BJ (cell line): ENCODE data around the gene ADCYAP1. TPM values are rescaled to one million over a fixed set of nuclear protein-coding genes. Genes with fewer than 3 reads are reported as not detected.

Source experiments
- CTCF ChIA-PET: fragments of 350-600 bp; formaldehyde crosslinking; extraction: SDS; loops from one replicate; lab custom pipeline; 2021; ENCODE audit warnings: antibody characterized with exemption, inconsistent platforms; lab: Yijun Ruan, JAX
- POLR2A ChIA-PET: fragments of 300-600 bp; sonication (Branson Sonifier 250); formaldehyde crosslinking; extraction: SDS; loops from one replicate; lab custom pipeline; 2021; ENCODE audit warnings: antibody characterized with exemption; lab: Charles Lee
- DNase-seq: peaks from one replicate; pipeline ENCODE4 v3.0.0-alpha.2; 2011; ENCODE audit warnings: low read depth
- H3K27me3 ChIP-seq: 2 replicates; pipeline ENCODE4 v1.6.0; 2011; ENCODE audit warnings: low read length; ENCODE audit not compliant: control insufficient read depth, insufficient read depth
- H3K36me3 ChIP-seq: 2 replicates; pipeline ENCODE4 v1.5.1; 2011; ENCODE audit warnings: low read length; ENCODE audit not compliant: control insufficient read depth, insufficient read depth
- H3K4me3 ChIP-seq: 2 replicates; pipeline ENCODE4 v1.5.1; 2011; ENCODE audit warnings: low read depth, mild to moderate bottlenecking, control low read depth, low read length
- CTCF ChIP-seq: IDR thresholded peaks from 2 replicates; pipeline ENCODE4 v1.5.1; 2011; ENCODE audit warnings: low read depth, mild to moderate bottlenecking, control low read depth, inconsistent platforms, low read length, moderate library complexity; ENCODE audit not compliant: insufficient read depth
- polyA plus RNA-seq: library from polyadenylated mRNA; depleted of rRNA; stranded (reverse); fragments of >200 nt; gene quantifications from 2 replicates; pipeline ENCODE4 v1.2.3, GENCODE V29; 2011

Gene ADCYAP1
- polyA plus RNA-seq, 1 experiment, result 0.06 TPM

GRCh38 chr18:896315-896714 lies 8.4 kb upstream of the ADCYAP1 start:
- CTCF ChIA-PET, result interaction anchor here (0.7 kb wide), 1 partner anchor 29 kb away, joined by 3 read pairs; no protein-coding TSS in a partner anchor

GRCh38 chr18:901761-902160 lies 2.9 kb upstream of the ADCYAP1 start:
- TF ChIP-seq CTCF, result no peak
- no peak for DNase-seq
- POLR2A ChIA-PET, result no interaction called here
- no peak overlapping the region for H3K4me3 ChIP-seq
- CTCF ChIA-PET, result no interaction called here
- no peaks in the 10 kb centered on the region for H3K36me3 ChIP-seq
- H3K27me3 ChIP-seq, result peaks cover 28% of the 10 kb centered on the region

More at GRCh38 chr18:896315-896714, 8.4 kb upstream of the ADCYAP1 start:
- H3K36me3 ChIP-seq, result no peaks in the 10 kb centered on the region
- POLR2A ChIA-PET, result no interaction called here
- no peak for TF ChIP-seq CTCF
- H3K27me3 ChIP-seq, result no peaks in the 10 kb centered on the region
- DNase-seq, result no peak
- H3K4me3 ChIP-seq, result no peak overlapping the region

GRCh38 chr18:902229-902628 lies 2.4 kb upstream of the ADCYAP1 start:
- ChIA-PET CTCF (interaction anchor here (0.6 kb wide), 1 partner anchor 43 kb away, joined by 3 read pairs; no protein-coding TSS in a partner anchor), POLR2A (no interaction called here)
- no peaks in the 10 kb centered on the region for H3K36me3 ChIP-seq
- TF ChIP-seq CTCF, result no peak
- H3K27me3 ChIP-seq, result peaks cover 31% of the 10 kb centered on the region
- no peak overlapping the region for H3K4me3 ChIP-seq
- DNase-seq, result no peak

GRCh38 chr18:903701-904100 lies 970 bp upstream of the ADCYAP1 start:
- H3K36me3 ChIP-seq, result no peaks in the 10 kb centered on the region
- ChIA-PET POLR2A (no interaction called here), CTCF (no interaction called here)
- TF ChIP-seq CTCF, result no peak
- H3K4me3 ChIP-seq, result no peak overlapping the region
- DNase-seq, result no peak
- H3K27me3 ChIP-seq, result peaks cover 39% of the 10 kb centered on the region

- DNase-seq, result no peak
- no peak overlapping the region for H3K4me3 ChIP-seq
- TF ChIP-seq CTCF, result no peak
- ChIA-PET CTCF (no interaction called here), POLR2A (no interaction called here)
- H3K27me3 ChIP-seq, result peaks cover 50% of the 10 kb centered on the region
- no peaks in the 10 kb centered on the region for H3K36me3 ChIP-seq
These were observed 756 bp downstream of the ADCYAP1 start for GRCh38 chr18:905307-905947.
